Liver (tissue), 9 donors: ENCODE measurements around the gene PTGDR. TPM values are rescaled to one million over a fixed set of nuclear protein-coding genes. Genes with fewer than 3 reads are reported as not detected.
A peak's percentile ranks its signal among the peaks of the same experiment; 100 is the strongest.

Experiments used
- DNase-seq: peaks from one replicate; pipeline ENCODE4 v3.0.0-alpha.2; 2017; ENCODE audit warnings: low spot score
- H3K27ac ChIP-seq, 2 donors: one replicate each; pipeline ENCODE4 v1.7.0; 2013; ENCODE audit warnings: inconsistent platforms in 2 of 2, low read length in 2 of 2, control low read depth in 1 of 2, low read depth in 1 of 2, mild to moderate bottlenecking in 1 of 2
- H3K27me3 ChIP-seq, 4 donors: one replicate each; pipeline versions ENCODE4 v1.6.1 to v1.7.0; 2013; ENCODE audit warnings: low read length in 3 of 4, inconsistent platforms in 1 of 4, mild to moderate bottlenecking in 1 of 4, moderate library complexity in 1 of 4; ENCODE audit not compliant: control insufficient read depth in 4 of 4, insufficient read depth in 4 of 4
- H3K36me3 ChIP-seq, 4 donors: one replicate each; pipeline versions ENCODE4 v1.6.1 to v1.7.0; 2013; ENCODE audit warnings: low read length in 3 of 4, mild to moderate bottlenecking in 3 of 4, low read depth in 1 of 4, moderate library complexity in 1 of 4; ENCODE audit not compliant: control insufficient read depth in 4 of 4, insufficient read depth in 3 of 4
- H3K4me1 ChIP-seq, 4 donors: one replicate each; pipeline versions ENCODE4 v1.6.1 to v1.7.0; 2013; ENCODE audit warnings: low read length in 3 of 4, mild to moderate bottlenecking in 3 of 4, moderate library complexity in 1 of 4; ENCODE audit not compliant: control insufficient read depth in 4 of 4, insufficient read depth in 4 of 4
- H3K4me3 ChIP-seq, 3 donors: one replicate each; pipeline versions ENCODE4 v1.6.1 to v1.7.0; 2013; ENCODE audit warnings: low read length in 3 of 3, control low read depth in 1 of 3, low read depth in 1 of 3, mild to moderate bottlenecking in 1 of 3
- H3K9ac ChIP-seq, 2 donors: one replicate each; pipeline ENCODE4 v1.7.0; 2013; ENCODE audit warnings: low read length in 2 of 2, mild to moderate bottlenecking in 2 of 2, moderate library complexity in 2 of 2, control low read depth in 1 of 2, low read depth in 1 of 2
- H3K9me3 ChIP-seq, 4 donors: one replicate each; pipeline versions ENCODE4 v1.6.1 to v1.7.0; 2013; ENCODE audit warnings: low read length in 3 of 4; ENCODE audit not compliant: control insufficient read depth in 4 of 4
- CTCF ChIP-seq: fragments of 150-350 bp; IDR thresholded peaks from 2 replicates; pipeline ENCODE4 v1.5.1; 2017; ENCODE audit warnings: improper control_type of control experiment, low read depth, low read length; ENCODE audit not compliant: missing input control
- EGR1 ChIP-seq, 2 donors: IDR thresholded peaks; 2 replicates each; pipeline ENCODE4 v1.6.1; 2016 to 2018; ENCODE audit warnings: antibody characterized with exemption in 2 of 2, low read depth in 2 of 2
- FOXA1 ChIP-seq: IDR thresholded peaks from 2 replicates; pipeline ENCODE4 v1.6.1; 2016; ENCODE audit warnings: antibody characterized with exemption
- FOXA2 ChIP-seq: IDR thresholded peaks from 2 replicates; pipeline ENCODE4 v1.6.1; 2016; ENCODE audit warnings: antibody characterized with exemption
- GABPA ChIP-seq, 2 donors: IDR thresholded peaks in 1 of 2; conservative IDR thresholded peaks in 1 of 2; 2 replicates each; pipeline ENCODE4 v1.6.1; 2016; ENCODE audit warnings: antibody characterized with exemption in 2 of 2, mild to moderate bottlenecking in 1 of 2, moderate library complexity in 1 of 2
- HNF4A ChIP-seq, 2 donors: conservative IDR thresholded peaks; 2 replicates each; pipeline ENCODE4 v1.6.1; 2016; ENCODE audit warnings: antibody characterized with exemption in 2 of 2, mild to moderate bottlenecking in 2 of 2
- HNF4G ChIP-seq: IDR thresholded peaks from 2 replicates; pipeline ENCODE4 v1.6.1; 2016; ENCODE audit warnings: antibody characterized with exemption
- JUND ChIP-seq, 2 donors: IDR thresholded peaks; 2 replicates each; pipeline ENCODE4 v1.6.1; 2016; ENCODE audit warnings: antibody characterized with exemption in 2 of 2
- MAX ChIP-seq: IDR thresholded peaks from 2 replicates; pipeline ENCODE4 v1.6.1; 2016; ENCODE audit warnings: antibody characterized with exemption
- NR2F2 ChIP-seq: IDR thresholded peaks from 2 replicates; pipeline ENCODE4 v1.6.1; 2016; ENCODE audit warnings: antibody characterized with exemption
- RXRA ChIP-seq, 2 donors: IDR thresholded peaks; 2 replicates each; pipeline ENCODE4 v1.6.1; 2017 to 2018; ENCODE audit warnings: antibody characterized with exemption in 2 of 2, mild to moderate bottlenecking in 1 of 2
- SP1 ChIP-seq: IDR thresholded peaks from 2 replicates; pipeline ENCODE4 v1.6.1; 2018; ENCODE audit warnings: antibody characterized with exemption, mild to moderate bottlenecking
- TAF1 ChIP-seq: conservative IDR thresholded peaks from 2 replicates; pipeline ENCODE4 v1.6.1; 2016; ENCODE audit warnings: antibody characterized with exemption, mild to moderate bottlenecking
- YY1 ChIP-seq: IDR thresholded peaks from 2 replicates; pipeline ENCODE4 v1.6.1; 2016; ENCODE audit warnings: antibody characterized with exemption, mild to moderate bottlenecking
- ZBTB33 ChIP-seq: IDR thresholded peaks from 2 replicates; pipeline ENCODE4 v1.6.1; 2016; ENCODE audit warnings: antibody characterized with exemption
- WGBS: extraction: QIAGEN DNeasy Blood & Tissue Kit; methylation state at CpG from one replicate; pipeline ENCODE4 v1.1.7; 2013; 5-methylcytosine and 5-hydroxymethylcytosine counted together
- polyA plus RNA-seq, 2 donors: library from polyadenylated mRNA; stranded (reverse) in 1 of 2; unstranded in 1 of 2; fragments of 200-250 nt in 1 of 2; fragments of >200 nt in 1 of 2; fragmentation: Nextera tagmentation in 1 of 2; extraction: Ambion mirVana in 1 of 2; gene quantifications; one replicate each; pipeline versions ENCODE4 v1.2.1 to v1.2.3, GENCODE V29; 2013 to 2015
- total RNA-seq, 2 donors: library from RNA; depleted of rRNA; stranded (reverse); fragments of >200 nt; gene quantifications; one replicate each; pipeline ENCODE4 v1.2.3, GENCODE V29; 2014
- TF ChIP-seq, protein P1 (sequence below): IDR thresholded peaks from 2 replicates; pipeline ENCODE4 v1.6.1; 2016; ENCODE audit warnings: antibody characterized with exemption
- donor health status: healthy.
- donor health status: healthy.
- donor health status: healthy.
- donor health status: healthy.
- donor health status: healthy.

Gene PTGDR
- total and polyA plus RNA-seq, 4 donors = 0.14 to 1.4 (median 0.44) TPM

DNA sequence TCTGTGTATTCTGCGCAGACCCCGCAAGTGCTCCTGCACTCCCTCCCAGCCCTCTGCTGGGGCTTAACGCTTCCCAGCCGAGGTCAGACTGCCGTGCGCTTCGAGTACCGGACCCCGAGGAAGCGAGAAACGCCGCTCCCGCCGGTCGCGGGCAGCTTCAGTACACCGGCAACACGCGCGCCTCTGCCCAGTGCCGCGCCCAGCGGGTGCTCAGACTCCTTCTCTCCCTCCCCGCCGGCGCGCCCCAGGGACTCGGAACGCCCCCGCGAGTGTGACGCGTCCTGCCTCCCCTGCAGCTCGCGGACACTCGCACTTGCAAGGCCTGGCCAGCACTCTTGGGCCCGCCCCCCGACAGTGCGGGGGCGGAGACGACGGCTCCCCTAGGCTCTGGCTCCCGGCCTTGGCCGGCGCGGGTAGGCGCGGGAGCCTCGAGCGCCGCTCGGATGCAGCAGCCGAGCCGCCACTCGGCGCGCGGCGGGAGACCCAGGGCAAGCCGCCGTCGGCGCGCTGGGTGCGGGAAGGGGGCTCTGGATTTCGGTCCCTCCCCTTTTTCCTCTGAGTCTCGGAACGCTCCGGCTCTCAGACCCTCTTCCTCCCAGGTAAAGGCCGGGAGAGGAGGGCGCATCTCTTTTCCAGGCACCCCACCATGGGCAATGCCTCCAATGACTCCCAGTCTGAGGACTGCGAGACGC lies 46.6 kb downstream of the PTGDR start, which contains the start of gene PTGER2:
PTGER2 (plus strand) TSS at position 410 of the 692 bp plus-strand sequence; CDS start at position 647, 237 bp downstream.
- H3K9ac ChIP-seq = no peak within 1 kb of the TSS
- peak; percentile 54 for DNase-seq
- peak within 1 kb of the TSS; percentile 41 to 65 (median 51) for H3K4me3 ChIP-seq
- TF ChIP-seq MAX (no peak), EGR1 (IDR thresholded peaks at IDR 0.05; ENCODE audit: low read depth in 2 of 2) (peak; percentile 26 to 28)
- H3K27me3 ChIP-seq = peaks cover 0 to 13% (median 3%) of the 10 kb centered on the region in 4 donors
- H3K9me3 ChIP-seq = peaks cover 0 to 3% (median 0%) of the 10 kb centered on the region in 4 donors
- 1% methylated on average over 73 of the region's 73 CpGs for WGBS
- H3K27ac ChIP-seq = peak within 1 kb of the TSS; percentile 7 to 19
- peaks cover 8 to 24% (median 17%) of the 10 kb centered on the region in 4 donors for H3K4me1 ChIP-seq
- H3K36me3 ChIP-seq = no peaks in the 10 kb centered on the region

DNA sequence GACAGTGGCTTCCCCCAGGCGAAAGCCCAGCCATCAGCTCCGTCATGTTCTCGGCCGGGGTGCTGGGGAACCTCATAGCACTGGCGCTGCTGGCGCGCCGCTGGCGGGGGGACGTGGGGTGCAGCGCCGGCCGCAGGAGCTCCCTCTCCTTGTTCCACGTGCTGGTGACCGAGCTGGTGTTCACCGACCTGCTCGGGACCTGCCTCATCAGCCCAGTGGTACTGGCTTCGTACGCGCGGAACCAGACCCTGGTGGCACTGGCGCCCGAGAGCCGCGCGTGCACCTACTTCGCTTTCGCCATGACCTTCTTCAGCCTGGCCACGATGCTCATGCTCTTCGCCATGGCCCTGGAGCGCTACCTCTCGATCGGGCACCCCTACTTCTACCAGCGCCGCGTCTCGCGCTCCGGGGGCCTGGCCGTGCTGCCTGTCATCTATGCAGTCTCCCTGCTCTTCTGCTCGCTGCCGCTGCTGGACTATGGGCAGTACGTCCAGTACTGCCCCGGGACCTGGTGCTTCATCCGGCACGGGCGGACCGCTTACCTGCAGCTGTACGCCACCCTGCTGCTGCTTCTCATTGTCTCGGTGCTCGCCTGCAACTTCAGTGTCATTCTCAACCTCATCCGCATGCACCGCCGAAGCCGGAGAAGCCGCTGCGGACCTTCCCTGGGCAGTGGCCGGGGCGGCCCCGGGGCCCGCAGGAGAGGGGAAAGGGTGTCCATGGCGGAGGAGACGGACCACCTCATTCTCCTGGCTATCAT lies 47.3 kb downstream of the PTGDR start:
- H3K27ac ChIP-seq = peak overlapping the region; percentile 6 to 7
- H3K9ac ChIP-seq = no peak overlapping the region
- no peak for TF ChIP-seq HNF4G
- peak overlapping the region; percentile 41 to 65 (median 51) for H3K4me3 ChIP-seq
- DNase-seq = no peak
- peaks cover 0 to 15% (median 3%) of the 10 kb centered on the region in 4 donors for H3K27me3 ChIP-seq
- peaks cover 8 to 24% (median 17%) of the 10 kb centered on the region in 4 donors for H3K4me1 ChIP-seq
- H3K36me3 ChIP-seq = no peaks in the 10 kb centered on the region
- WGBS = 3% methylated on average over 63 of the region's 63 CpGs
- H3K9me3 ChIP-seq = no peaks in the 10 kb centered on the region

GRCh38 chr14:52315355-52315718 lies 47.8 kb downstream of the PTGDR start:
- Histone ChIP-seq H3K36me3 (no peaks in the 10 kb centered on the region), H3K9ac (no peak overlapping the region), H3K4me1 (peaks cover 8 to 24% (median 17%) of the 10 kb centered on the region in 4 donors), H3K4me3 (peak overlapping the region; percentile 7 to 65 (median 51)), H3K27me3 (peaks cover 0 to 15% (median 3%) of the 10 kb centered on the region in 4 donors), H3K27ac (no peak overlapping the region), H3K9me3 (no peaks in the 10 kb centered on the region)
- WGBS = 23% methylated on average over 11 of the region's 11 CpGs
- no peak for DNase-seq
- TF ChIP-seq SP1 (no peak), TAF1 (no peak)

GRCh38 chr14:52318062-52318461 lies 50.6 kb downstream of the PTGDR start:
- DNase-seq = no peak

More at GRCh38 chr14:52318062-52318461, 50.6 kb downstream of the PTGDR start:
- peaks cover 0 to 3% (median 2%) of the 10 kb centered on the region in 4 donors for H3K9me3 ChIP-seq
- H3K36me3 ChIP-seq = no peaks in the 10 kb centered on the region
- no peak for TF ChIP-seq FOXA1
- TF ChIP-seq JUND (IDR thresholded peaks at IDR 0.05) = no peak
- TF ChIP-seq CTCF = no peak
- no peak for TF ChIP-seq GABPA (IDR thresholded peaks at IDR 0.05 in 1 of 2, conservative IDR thresholded peaks at IDR 0.05 in 1 of 2)
- no peak for TF ChIP-seq SP1
- no peak for TF ChIP-seq YY1
- no peak for TF ChIP-seq HNF4A (conservative IDR thresholded peaks at IDR 0.05)
- no peak for TF ChIP-seq NR2F2
- no peak for TF ChIP-seq FOXA2
- TF ChIP-seq, protein P1, sequence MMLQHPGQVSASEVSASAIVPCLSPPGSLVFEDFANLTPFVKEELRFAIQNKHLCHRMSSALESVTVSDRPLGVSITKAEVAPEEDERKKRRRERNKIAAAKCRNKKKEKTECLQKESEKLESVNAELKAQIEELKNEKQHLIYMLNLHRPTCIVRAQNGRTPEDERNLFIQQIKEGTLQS = no peak
- TF ChIP-seq MAX = no peak
- no peak for TF ChIP-seq HNF4G
- no peak for TF ChIP-seq EGR1 (IDR thresholded peaks at IDR 0.05; ENCODE audit: low read depth in 2 of 2)
- TF ChIP-seq RXRA (IDR thresholded peaks at IDR 0.05) = no peak
- TF ChIP-seq ZBTB33 = no peak
- H3K27me3 ChIP-seq = peaks cover 0 to 15% (median 1%) of the 10 kb centered on the region in 4 donors
- H3K9ac ChIP-seq = no peak overlapping the region
- 71% methylated on average over 2 of the region's 2 CpGs for WGBS
- H3K4me3 ChIP-seq = no peak overlapping the region
- H3K27ac ChIP-seq = no peak overlapping the region
- peaks cover 8 to 22% (median 17%) of the 10 kb centered on the region in 4 donors for H3K4me1 ChIP-seq
